Endometrial microvascular endothelial cells (primary cell): ENCODE results near the gene POLE. TPM values are rescaled to one million over a fixed set of nuclear protein-coding genes. Genes with fewer than 3 reads are reported as not detected.

Source experiments
- in situ Hi-C: cut with HindIII; loops from 2 replicates; pipeline ENCODE4 v1.10.0; 2017; ENCODE audit warnings: low sequenced_read_pairs, low pct_unique_long_range_greater_than_20kb; ENCODE audit errors: inconsistent ontology term
- total RNA-seq: library from RNA; depleted of rRNA; stranded (reverse); fragments of >200 nt; gene quantifications from one replicate; pipeline ENCODE4 v1.2.3, GENCODE V29; 2015; ENCODE audit errors: inconsistent ontology term

POLE gene, protein sequence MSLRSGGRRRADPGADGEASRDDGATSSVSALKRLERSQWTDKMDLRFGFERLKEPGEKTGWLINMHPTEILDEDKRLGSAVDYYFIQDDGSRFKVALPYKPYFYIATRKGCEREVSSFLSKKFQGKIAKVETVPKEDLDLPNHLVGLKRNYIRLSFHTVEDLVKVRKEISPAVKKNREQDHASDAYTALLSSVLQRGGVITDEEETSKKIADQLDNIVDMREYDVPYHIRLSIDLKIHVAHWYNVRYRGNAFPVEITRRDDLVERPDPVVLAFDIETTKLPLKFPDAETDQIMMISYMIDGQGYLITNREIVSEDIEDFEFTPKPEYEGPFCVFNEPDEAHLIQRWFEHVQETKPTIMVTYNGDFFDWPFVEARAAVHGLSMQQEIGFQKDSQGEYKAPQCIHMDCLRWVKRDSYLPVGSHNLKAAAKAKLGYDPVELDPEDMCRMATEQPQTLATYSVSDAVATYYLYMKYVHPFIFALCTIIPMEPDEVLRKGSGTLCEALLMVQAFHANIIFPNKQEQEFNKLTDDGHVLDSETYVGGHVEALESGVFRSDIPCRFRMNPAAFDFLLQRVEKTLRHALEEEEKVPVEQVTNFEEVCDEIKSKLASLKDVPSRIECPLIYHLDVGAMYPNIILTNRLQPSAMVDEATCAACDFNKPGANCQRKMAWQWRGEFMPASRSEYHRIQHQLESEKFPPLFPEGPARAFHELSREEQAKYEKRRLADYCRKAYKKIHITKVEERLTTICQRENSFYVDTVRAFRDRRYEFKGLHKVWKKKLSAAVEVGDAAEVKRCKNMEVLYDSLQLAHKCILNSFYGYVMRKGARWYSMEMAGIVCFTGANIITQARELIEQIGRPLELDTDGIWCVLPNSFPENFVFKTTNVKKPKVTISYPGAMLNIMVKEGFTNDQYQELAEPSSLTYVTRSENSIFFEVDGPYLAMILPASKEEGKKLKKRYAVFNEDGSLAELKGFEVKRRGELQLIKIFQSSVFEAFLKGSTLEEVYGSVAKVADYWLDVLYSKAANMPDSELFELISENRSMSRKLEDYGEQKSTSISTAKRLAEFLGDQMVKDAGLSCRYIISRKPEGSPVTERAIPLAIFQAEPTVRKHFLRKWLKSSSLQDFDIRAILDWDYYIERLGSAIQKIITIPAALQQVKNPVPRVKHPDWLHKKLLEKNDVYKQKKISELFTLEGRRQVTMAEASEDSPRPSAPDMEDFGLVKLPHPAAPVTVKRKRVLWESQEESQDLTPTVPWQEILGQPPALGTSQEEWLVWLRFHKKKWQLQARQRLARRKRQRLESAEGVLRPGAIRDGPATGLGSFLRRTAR (N-terminal part only)
- total RNA-seq = 59.4 TPM

DNA sequence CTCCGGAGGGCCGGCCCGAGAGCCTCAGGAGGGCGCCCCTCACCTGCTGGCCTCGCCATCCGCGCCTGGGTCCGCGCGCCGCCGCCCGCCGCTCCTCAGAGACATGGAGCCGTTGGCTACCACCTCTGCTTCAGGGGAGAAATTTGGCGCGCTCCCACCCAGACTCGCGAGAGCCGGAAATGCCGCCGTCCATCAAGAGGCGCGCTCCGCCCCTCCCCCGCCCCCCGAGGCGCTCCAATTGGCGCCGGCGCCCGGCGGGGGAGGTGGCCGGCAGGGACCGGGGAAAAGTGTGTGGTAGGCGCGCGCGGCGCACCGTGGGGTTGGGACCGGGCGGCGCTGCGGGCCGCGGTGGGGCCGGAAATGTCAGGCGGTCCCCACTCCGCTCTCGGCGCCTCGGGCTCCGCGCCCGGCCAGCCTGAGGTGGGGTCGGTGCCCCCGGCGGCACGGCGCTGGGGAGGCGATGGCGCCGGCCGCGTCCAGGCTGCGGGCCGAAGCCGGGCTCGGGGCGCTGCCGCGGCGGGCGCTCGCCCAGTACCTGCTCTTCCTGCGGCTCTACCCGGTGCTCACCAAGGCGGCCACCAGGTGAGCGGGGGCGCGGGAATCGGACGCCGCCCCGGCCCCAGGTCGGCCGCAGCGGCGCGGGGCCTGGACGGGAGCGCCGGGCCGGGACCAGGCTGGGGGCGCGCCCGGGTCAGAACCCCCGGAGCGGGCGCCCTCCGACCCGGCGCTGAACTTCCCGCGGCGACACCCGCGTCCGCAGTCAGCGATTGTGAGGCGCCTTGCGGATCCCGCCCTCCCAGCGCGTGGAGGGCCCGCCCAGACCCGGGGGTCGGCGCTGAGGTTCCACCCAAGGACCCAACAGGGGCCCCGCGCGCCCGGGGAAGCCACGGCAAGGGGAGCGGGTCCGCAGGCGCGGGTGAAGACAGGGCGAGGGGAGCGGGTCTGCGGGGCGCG is at the start of gene POLE, which contains the start of gene PXMP2:
TSS of gene POLE (minus strand) at position 132 of the 954 bp plus-strand sequence. CDS start at position 105, 27 bp downstream.
TSS of gene PXMP2 (plus strand) at position 377 of the 954 bp plus-strand sequence. CDS start at position 461, 84 bp downstream.
- in situ Hi-C loops = no loop called here

DNA sequence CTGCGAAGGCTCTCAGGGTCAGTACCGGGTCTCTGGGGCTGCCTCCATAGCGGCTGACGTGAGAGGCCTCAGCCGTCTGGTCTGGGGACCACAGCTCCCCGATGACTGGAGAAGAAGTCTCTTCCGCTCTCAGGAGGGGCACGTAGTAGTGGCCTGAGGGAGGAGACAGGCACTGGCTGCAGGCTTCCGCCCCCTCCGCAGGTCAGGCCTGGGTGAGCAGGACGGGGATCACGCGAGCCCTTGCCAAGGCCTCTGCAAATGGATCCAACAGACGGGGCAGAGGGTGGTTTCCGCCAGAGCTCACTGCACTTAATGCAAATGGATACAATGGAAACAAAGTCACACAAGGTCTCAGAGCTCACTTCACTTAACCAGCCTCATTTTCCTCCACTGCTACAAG is 49.8 kb upstream of the POLE start:
- in situ Hi-C loops = no loop called here

DNA sequence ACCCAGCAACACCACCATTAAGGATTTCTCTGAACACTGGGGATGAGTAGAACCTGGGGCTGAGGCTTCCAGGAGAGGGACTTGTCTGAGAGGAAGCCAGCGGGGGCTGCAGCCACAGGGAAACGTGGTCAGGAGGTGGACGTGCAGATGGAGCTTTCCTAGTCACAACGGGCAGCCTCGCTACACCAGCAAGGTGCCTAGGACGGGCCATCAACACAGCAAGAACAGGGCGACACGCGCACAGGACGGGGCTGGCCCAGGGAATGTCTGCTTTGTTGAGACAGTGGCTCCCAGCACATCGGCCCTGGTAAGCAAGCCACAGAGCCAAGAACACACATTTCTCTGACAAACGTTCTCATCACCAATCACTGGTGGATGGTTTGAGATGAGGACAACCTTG is 49.2 kb upstream of the POLE start:
- in situ Hi-C loops = no loop called here

DNA sequence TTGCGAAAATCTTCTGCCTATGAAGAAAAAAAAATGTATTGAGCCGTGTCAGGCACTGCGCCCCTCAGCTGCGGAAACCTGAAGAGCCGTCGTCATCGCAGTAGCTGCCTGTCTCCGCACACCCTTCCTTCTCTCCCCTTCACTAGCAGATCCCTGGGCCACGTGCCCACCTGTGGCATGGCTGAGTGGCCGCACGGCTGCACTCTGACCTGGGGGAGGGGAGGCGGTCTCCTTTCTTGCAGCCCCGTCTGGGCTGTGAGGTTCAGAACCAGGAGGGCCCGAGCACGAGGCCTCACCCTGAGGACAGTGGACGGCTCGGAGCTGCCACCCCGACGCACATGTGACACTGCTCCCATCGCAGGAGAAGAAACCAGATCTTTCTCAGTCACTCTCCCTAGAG is 48.4 kb upstream of the POLE start:
- in situ Hi-C loops = no loop called here

DNA sequence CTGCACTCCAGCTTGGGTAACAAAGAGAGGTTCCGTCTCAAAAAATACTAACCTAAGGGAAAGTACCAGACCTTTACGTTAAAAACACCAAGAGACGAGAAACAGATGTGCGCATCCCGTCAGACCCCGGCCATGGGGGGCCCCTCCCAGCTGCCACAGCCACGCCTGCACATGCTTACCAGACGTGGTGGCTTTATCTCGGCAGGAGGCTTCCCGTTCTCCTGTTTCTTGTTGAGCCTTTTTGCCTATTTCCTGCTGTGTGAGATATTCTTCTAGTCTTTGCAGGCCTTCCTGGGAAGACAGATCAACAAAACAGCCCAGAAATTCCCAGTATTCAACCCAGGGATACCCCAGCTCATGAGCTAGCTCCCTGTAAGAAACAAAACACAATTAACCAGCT is 47.1 kb upstream of the POLE start:
- in situ Hi-C loops = no loop called here

DNA sequence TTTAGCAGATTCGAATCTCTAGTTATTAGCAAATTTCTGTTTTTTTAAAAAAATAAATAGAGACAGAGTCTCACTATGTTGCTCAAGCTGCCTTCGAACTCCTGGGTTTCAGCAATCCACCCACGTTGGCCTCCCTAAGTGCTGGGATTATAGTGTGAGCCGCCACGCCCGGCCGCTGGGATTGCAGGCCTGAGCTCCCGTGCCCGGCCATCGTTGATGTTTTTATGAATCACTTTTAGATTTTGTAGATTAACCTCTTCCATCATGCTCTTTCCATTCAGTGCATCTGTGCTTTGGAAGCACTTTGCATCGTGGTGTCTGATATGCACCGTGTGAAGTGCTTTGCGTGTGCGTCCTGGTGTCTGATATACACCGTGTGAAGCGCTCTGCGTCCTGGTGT is 44.4 kb upstream of the POLE start:
- in situ Hi-C loops = no loop called here

DNA sequence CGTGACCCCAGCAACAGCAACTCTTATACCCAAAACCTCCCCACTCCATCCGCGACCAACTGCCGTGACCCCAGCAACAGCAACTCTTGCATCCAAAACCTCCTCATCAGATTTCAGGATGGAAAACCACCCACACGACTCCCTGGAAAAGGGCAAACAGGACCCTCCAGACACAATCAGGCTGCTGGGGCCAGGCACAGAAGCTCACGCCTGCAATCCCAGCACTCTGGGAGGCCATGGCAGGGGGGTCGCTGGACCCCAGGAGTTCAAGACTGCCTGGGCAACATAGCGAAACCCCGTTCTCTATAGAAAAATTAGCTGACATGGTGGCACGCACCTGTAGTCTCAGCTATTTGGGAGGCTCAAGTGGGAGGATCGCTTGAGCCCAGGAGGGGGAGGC is 43.2 kb upstream of the POLE start:
- in situ Hi-C loops = no loop called here

DNA sequence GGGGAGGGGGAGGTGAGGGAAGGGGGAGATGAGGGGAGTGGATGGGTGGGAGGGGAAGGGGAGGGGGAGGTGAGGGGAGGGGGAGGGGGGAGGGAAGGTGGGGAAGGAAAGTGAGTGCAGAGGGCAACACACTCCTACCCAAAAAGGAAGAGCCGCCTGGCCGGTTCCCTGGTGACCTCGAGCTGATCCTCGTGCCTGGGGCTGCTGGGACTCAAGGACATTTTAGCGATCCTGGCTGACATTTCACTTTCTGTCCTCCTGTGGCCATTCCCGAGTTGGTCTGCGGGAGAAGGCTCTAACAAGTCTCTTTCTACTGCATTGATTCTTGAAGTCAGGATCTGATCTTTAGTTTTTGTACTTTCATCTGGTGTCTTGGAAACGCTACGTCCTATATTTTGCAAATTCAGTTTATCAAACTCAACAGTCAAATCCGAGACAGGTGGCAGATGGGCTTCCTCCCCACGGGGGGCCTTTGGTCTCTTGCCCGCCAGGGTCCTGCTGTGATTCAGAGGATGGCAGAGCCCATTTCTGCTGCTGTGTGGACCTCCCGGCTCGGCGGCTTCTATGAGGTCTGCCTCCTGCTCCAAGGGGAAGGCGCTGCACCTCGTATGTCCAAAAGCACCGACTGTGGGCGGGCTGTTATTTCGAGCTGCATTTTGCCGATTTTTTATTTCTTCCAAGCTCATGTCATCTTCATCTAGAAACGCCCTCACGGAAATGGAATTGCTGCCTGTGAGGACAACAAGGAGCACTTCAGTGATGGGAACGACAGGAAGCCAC is 42.6 kb upstream of the POLE start:
- in situ Hi-C loops = no loop called here

DNA sequence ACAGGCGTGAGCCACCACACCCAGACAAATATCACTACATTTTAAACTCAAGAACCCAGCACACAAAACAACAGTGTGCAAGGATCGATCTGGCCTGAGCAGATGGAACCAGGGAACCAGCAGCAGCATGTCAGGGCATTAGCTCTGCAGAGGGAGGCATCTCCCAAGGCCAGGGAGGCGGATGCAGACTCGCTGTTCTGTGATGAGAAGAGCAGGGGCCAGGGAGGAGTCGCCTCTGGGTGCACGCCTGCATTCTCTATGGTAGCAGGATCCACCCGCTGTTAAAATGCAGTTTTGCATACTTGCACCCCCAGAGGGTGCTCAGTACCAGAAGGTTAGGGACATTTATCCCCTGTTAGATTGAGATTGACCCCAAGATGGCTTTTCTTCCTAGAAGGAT is 41.4 kb upstream of the POLE start:
- in situ Hi-C loops = no loop called here

DNA sequence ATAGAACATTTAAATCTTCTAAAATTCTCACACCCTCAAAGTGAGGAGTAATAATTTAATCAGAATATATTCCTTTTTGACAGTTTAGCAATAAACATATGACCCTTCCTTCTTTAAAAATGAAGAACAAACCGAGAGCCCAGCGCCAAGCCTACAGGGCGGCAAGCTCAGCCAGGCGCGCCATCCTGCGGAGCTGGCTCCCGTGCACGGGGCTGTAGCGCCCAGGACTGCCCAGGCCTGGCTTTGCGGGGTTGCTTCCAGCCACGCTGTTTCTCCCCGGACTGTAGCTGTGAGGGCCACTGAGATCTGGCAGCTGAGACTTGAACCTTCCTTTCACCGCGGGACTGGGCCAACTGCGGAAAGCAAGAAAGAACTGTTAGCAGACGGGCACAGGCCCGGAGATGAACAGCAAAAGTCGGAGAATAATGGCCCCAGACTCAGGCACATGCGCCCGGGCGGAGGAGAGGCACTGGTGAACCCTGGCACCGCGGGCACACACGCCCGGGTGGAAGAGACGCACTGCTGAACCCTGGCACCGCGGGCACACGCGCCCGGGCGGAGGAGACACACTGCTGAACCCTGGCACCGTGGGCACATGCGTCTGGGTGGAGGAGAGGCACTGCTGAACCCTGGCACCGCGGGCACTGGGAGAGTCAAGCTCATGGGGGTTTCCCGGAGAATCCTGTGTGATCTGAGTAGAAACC is 40.1 kb upstream of the POLE start:
- in situ Hi-C loops = no loop called here

DNA sequence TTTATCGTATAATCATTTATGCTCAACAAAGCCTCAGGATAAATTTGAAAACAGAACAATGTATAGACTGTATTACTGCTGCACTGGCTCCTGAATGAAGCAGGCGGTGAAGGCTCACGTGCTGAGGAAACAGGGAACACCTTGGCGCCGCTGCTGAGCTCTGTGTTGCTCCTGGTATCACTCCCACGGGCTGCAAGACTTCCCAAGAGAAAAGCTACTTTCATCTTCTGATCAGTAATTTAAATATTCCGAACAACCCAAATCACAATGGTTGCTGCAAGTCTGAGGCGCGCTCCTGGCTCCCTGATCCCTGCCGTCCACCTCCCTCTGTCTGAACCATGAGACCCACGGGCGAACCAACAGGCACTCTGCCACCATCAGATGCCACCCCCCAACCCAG is 39.2 kb upstream of the POLE start:
- in situ Hi-C loops = no loop called here

DNA sequence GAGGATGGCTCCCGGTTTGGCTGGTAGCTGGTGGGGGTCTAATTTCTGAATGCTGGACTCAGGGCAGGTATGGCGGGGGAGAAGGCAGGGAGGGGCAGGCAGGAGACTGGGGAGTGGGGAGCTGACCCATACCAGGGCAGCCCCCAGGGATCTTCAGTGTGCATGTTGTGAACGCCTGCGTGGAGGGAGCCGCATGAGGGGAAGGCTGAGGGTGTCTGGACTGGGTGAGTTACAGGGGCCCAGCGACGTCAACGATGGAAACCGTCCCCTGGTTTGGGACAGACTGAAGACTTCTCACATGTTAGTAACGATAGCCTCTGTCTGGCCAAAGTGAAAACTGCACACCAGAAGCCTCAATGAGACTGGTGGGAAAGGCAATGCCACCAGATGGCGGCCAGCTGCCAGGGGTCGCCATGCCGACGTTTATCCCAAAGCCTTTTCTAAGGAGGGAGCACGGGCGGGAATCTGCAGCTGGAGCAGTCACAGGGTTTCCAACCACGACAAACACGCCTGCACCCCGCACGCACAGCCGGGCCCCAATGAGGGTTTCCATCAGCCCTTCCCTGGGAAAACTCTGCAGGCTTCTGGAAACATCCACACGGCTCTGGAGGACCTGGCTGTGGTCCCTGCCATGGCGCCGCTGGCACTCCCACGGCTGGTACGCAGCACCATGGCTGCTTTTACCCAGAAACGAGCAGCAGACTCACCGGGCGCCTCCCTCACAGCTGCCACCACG is 37.5 kb upstream of the POLE start:
- in situ Hi-C loops = no loop called here

DNA sequence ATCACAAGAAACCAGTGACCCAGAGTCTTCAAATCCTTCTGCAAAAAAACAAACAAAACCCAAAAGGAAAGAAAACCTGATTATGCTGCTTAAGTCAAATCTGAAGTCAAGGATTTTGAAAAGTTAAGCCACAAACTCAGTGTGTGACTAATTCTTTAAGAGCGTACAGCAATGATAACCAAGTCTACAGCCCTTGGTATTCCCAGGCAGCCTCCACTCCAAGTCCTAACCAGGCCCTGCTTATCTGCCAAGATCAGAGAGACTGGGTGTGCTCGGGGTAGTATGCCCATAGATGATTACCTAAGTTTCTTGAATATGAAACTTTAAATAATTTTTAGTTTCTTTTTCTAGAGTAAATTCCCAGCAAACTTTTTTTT is 36.6 kb upstream of the POLE start:
- in situ Hi-C loops = no loop called here

DNA sequence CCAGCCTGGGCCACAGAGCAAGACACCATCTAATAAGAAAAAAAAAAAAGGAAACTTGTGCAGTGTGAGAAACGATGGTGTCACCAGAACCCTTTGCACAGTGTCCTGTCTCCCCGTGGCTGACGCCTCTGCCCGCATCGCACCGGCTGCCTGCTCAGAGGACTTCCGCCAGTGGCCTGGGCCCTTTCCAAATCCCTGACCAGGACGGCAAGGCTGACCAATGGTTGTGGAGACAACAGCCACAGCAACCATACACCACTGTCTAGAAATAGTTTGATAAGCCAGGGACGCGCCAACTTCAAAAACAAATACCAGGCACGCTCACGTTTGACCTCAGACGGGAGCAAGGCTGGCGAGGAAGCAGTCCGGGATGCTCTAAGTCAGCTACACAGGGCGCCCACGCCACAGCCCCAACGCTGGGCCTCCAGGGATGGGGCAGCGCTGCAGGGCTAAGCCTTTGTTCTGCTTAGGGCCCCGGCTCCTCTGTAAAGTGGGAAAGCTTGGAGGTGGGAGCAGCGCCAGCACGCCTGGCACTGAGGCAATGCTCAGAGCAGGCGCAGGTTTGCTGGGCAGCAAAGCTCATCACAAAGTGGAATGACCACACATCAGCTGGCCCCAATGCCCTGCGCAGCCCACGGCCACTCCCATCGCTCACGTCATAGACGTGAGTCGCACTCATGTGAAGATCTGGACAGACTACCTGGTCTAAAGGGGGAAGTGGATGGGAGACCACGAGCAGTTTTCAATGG is 36.0 kb upstream of the POLE start:
- in situ Hi-C loops = no loop called here

DNA sequence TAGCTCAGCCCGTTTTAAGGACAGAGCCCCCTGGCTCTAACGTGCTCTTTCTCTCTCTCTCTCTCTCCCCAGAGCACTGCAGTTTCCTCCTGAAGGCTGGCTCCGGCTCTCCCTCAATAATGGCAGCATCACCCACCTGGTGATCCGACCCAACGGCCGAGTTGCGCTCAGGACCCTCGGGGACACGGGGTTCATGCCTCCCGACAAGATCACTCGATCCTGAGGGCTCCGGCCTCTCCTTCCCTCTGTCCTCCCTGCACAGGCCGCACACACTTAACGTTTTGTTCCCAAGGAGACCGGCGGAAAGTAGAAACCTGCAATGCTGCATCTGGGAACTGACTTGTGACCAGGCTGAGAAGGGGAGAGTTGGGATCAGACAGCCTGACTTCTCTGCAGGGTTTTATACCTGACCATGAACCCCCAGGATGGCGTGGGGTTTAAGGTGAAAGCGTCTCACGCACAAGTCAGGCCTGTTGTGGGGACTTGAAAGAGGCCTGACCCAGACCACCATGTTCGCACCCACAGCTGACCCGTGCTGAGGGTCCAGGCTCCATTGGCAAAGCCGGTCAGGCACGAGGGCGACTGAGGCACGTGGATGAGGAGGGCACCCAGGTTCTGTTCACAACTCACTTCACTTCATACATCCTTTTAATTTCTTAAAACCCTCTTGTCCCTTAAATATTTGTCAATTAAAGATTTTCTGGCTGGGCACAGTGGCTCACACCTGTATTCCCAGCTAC is 33.6 kb upstream of the POLE start:
- in situ Hi-C loops = no loop called here
